ENCODE measurements around the gene GNAI2. TPM values are rescaled to one million over a fixed set of nuclear protein-coding genes. Genes with fewer than 3 reads are reported as not detected.

GNAI2 gene
- total RNA-seq, 1 donor from 2014 or later, result 176 TPM

DNA sequence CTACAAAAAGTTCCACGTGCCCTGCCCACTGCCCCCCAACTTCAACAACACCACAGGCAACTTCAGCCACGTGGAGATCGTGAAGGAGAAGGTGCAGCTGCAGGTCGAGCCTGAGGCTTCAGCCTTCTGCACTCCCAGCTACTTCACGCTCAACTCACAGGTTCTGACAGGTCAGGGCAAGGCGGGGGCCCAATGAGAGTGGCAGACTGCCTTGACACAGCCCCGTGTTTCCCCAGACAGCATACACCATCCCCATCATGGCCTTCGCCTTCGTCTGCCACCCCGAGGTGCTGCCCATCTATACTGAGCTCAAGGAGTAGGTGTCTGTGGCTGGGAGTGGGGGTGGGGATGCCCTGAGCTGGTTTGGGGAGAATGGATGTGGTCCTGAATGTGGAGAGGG, 18.3 kb upstream of the GNAI2 start:
- no peaks in the 10 kb centered on the region for H3K4me1 Mint-ChIP-seq
- H3K27ac Mint-ChIP-seq (ENCODE audit: unreplicated experiment), result no peak overlapping the region
- no peaks in the 10 kb centered on the region for H3K36me3 Mint-ChIP-seq (ENCODE audit: low read depth)
- no peak overlapping the region for H3K4me3 Mint-ChIP-seq
- no peaks in the 10 kb centered on the region for H3K9me3 Mint-ChIP-seq
- no peaks in the 10 kb centered on the region for H3K27me3 Mint-ChIP-seq (ENCODE audit: low read depth)
- TF ChIP-seq, protein P1, sequence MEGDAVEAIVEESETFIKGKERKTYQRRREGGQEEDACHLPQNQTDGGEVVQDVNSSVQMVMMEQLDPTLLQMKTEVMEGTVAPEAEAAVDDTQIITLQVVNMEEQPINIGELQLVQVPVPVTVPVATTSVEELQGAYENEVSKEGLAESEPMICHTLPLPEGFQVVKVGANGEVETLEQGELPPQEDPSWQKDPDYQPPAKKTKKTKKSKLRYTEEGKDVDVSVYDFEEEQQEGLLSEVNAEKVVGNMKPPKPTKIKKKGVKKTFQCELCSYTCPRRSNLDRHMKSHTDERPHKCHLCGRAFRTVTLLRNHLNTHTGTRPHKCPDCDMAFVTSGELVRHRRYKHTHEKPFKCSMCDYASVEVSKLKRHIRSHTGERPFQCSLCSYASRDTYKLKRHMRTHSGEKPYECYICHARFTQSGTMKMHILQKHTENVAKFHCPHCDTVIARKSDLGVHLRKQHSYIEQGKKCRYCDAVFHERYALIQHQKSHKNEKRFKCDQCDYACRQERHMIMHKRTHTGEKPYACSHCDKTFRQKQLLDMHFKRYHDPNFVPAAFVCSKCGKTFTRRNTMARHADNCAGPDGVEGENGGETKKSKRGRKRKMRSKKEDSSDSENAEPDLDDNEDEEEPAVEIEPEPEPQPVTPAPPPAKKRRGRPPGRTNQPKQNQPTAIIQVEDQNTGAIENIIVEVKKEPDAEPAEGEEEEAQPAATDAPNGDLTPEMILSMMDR (conservative IDR thresholded peaks at IDR 0.05), result no peak
- DNase-seq (ENCODE audit: low read depth, low spot score), result no peak

DNA sequence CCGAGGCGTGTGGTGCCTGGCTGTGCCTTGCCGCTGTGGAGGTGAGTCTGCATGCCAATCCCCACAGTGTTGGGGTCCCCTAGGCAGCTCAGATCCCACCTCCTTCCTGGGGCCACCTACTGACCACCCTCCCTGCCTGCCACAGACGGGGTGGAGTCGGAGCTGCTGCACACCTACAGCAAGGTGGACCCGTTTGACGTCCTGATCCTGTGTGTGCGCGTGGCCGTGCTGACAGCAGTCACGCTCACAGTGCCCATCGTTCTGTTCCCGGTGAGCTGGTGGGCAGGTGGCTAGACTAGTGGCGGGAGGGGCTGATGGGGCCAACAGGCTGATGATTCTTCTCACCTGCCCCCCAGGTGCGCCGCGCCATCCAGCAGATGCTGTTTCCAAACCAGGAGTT, 17.6 kb upstream of the GNAI2 start:
- H3K36me3 Mint-ChIP-seq (ENCODE audit: low read depth), result no peaks in the 10 kb centered on the region
- DNase-seq (ENCODE audit: low read depth, low spot score), result no peak
- H3K27me3 Mint-ChIP-seq (ENCODE audit: low read depth), result no peaks in the 10 kb centered on the region
- no peaks in the 10 kb centered on the region for H3K9me3 Mint-ChIP-seq
- TF ChIP-seq, protein P1 (conservative IDR thresholded peaks at IDR 0.05), result no peak
- H3K27ac Mint-ChIP-seq (ENCODE audit: unreplicated experiment), result no peak overlapping the region
- no peaks in the 10 kb centered on the region for H3K4me1 Mint-ChIP-seq
- no peak overlapping the region for H3K4me3 Mint-ChIP-seq

DNA sequence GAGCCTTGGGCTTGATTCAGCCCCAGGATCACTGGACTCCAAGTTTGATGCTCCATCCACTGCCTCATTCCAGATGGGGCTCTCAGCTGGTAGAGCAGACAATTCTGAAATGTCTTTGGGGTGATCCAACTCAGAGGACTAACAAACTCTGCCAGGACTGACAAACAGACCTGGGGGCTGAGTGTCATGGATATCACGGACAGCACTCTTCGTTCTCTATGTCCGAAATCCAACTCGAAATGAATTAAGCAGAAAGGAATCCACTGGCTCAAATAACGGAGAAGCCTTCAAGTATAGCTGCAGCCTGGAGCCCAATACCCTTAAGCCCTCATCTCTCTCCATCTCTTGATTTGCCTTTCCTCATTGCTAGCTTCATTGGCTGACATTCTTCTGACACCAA, 16.7 kb upstream of the GNAI2 start:
- Mint-ChIP-seq H3K9me3 (no peaks in the 10 kb centered on the region), H3K27ac (ENCODE audit: unreplicated experiment) (no peak overlapping the region), H3K4me1 (no peaks in the 10 kb centered on the region), H3K36me3 (ENCODE audit: low read depth) (no peaks in the 10 kb centered on the region), H3K27me3 (ENCODE audit: low read depth) (peaks cover 5% of the 10 kb centered on the region), H3K4me3 (no peak overlapping the region)
- no peak for DNase-seq (ENCODE audit: low read depth, low spot score)
- TF ChIP-seq, protein P1 (conservative IDR thresholded peaks at IDR 0.05), result no peak

DNA sequence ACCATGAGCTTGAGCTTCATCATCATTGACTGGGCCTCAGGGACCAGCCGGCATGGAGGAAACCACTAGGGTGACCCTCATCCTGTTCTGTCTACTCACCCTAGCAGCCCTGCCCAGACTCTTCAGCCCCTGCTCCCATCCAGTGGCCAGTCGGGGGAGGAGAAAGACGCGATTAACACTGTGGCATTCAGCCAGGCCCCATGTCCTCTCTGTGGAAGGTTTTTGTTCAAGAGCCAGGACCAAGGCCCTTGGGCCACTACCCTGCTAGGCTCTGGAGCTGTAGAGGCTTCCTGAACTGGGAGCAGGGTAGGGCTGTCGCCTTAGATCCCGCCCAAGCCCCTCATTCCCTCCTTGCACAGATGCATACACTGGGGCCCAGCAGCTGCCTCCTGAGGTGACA, 15.9 kb upstream of the GNAI2 start:
- Mint-ChIP-seq H3K4me3 (no peak overlapping the region), H3K9me3 (no peaks in the 10 kb centered on the region), H3K4me1 (no peaks in the 10 kb centered on the region), H3K27me3 (ENCODE audit: low read depth) (peaks cover 10% of the 10 kb centered on the region), H3K27ac (ENCODE audit: unreplicated experiment) (peak overlapping the region; percentile 71), H3K36me3 (ENCODE audit: low read depth) (no peaks in the 10 kb centered on the region)
- TF ChIP-seq, protein P1 (conservative IDR thresholded peaks at IDR 0.05), result no peak
- no peak for DNase-seq (ENCODE audit: low read depth, low spot score)

DNA sequence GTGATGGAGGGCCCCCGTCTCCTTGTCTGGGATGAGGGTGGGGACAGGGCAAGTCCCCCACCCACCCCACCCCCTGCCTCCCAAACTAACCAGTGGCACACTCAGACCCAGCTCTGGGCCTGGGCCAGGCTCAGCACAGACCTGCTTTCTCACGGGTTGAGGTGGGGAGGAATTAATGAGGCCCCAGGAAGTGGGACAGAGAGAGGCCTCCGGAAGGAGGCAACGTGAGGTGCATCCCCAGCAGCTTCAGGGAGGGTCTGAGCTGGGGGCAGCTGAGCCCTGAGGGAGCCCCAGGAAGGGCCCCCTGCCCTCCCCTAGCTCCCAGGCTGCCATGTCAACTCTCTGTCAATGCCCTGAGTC, 15.0 kb upstream of the GNAI2 start:
- no peak overlapping the region for H3K4me3 Mint-ChIP-seq
- no peaks in the 10 kb centered on the region for H3K9me3 Mint-ChIP-seq
- DNase-seq (ENCODE audit: low read depth, low spot score), result no peak
- H3K36me3 Mint-ChIP-seq (ENCODE audit: low read depth), result no peaks in the 10 kb centered on the region
- no peak overlapping the region for H3K27ac Mint-ChIP-seq (ENCODE audit: unreplicated experiment)
- H3K27me3 Mint-ChIP-seq (ENCODE audit: low read depth), result peaks cover 15% of the 10 kb centered on the region
- peaks cover 3% of the 10 kb centered on the region for H3K4me1 Mint-ChIP-seq
- TF ChIP-seq, protein P1 (conservative IDR thresholded peaks at IDR 0.05), result no peak

Data from neural crest cell (in vitro differentiated cells).